PC-3 (cell line): ENCODE measurements around the gene DNLZ. TPM values are rescaled to one million over a fixed set of nuclear protein-coding genes. Genes with fewer than 3 reads are reported as not detected.

ENCODE experiments used
- ATAC-seq: fragments of 200-7000 bp; cut with Tn5 transposase; 2 replicates; pipeline ENCODE4 v1.9.1; 2020; ENCODE audit warnings: mild to moderate bottlenecking, moderate library complexity
- BruUV-seq: library from RNA; stranded (reverse); fragments of 400-500 nt; replicated peaks from 2 replicates; lab custom pipeline; 2021; lab: Mats Ljungman, UMichigan
- CTCF ChIA-PET: fragments of 300-600 bp; sonication (Branson Sonifier 250); formaldehyde crosslinking; loops from one replicate; lab custom pipeline; 2022; ENCODE audit warnings: antibody characterized with exemption; lab: Charles Lee
- POLR2A ChIA-PET: fragments of 300-600 bp; sonication (Branson Sonifier 250); formaldehyde crosslinking; loops from one replicate; lab custom pipeline; 2022; ENCODE audit warnings: antibody characterized with exemption; ENCODE audit not compliant: unreplicated experiment; lab: Charles Lee
- DNase-seq: peaks from one replicate; pipeline ENCODE4 v3.0.0-alpha.2; 2015
- H2AFZ ChIP-seq: fragments of 300-600 bp; sonication (generic); 2 replicates; pipeline ENCODE4 v1.6.0; 2016; ENCODE audit warnings: antibody characterized with exemption, low read length
- H3F3A ChIP-seq: fragments of 300-600 bp; sonication (generic); one replicate; pipeline ENCODE4 v1.6.0; 2017; ENCODE audit warnings: antibody characterized with exemption, low read length, control low read depth, mild to moderate bottlenecking; ENCODE audit not compliant: unreplicated experiment
- H3K27ac ChIP-seq: fragments of 300-600 bp; sonication (generic); 2 replicates; pipeline ENCODE4 v1.5.1; 2016; ENCODE audit warnings: mild to moderate bottlenecking, low read length
- H3K27me3 ChIP-seq: fragments of 300-600 bp; sonication (generic); 2 replicates; pipeline ENCODE4 v1.6.1; 2016; ENCODE audit warnings: low read length, mixed read lengths
- H3K36me3 ChIP-seq: fragments of 300-600 bp; sonication (generic); 2 replicates; pipeline ENCODE4 v1.6.1; 2016; ENCODE audit warnings: low read depth, mixed run types, low read length, mixed read lengths
- H3K4me1 ChIP-seq: fragments of 300-600 bp; sonication (generic); 2 replicates; pipeline ENCODE4 v1.5.1; 2016; ENCODE audit warnings: low read length; ENCODE audit not compliant: insufficient read depth
- H3K4me2 ChIP-seq: fragments of 300-600 bp; sonication (generic); 2 replicates; pipeline ENCODE4 v1.6.0; 2016; ENCODE audit warnings: low read length
- H3K4me3 ChIP-seq: fragments of 300-600 bp; sonication (generic); 2 replicates; pipeline ENCODE4 v1.5.1; 2016; ENCODE audit warnings: mild to moderate bottlenecking, low read length, mixed read lengths
- H3K79me2 ChIP-seq: fragments of 300-600 bp; sonication (generic); 2 replicates; pipeline ENCODE4 v1.6.1; 2017; ENCODE audit warnings: low read length, mixed read lengths
- H3K9ac ChIP-seq: fragments of 300-600 bp; sonication (generic); 2 replicates; pipeline ENCODE4 v1.6.0; 2016; ENCODE audit warnings: mild to moderate bottlenecking, low read length
- H3K9me2 ChIP-seq: fragments of 300-600 bp; sonication (generic); replicated peaks from 2 replicates; pipeline ENCODE4 v1.6.1; 2016; ENCODE audit warnings: mixed run types, low read length, mixed read lengths
- H3K9me3 ChIP-seq: fragments of 300-600 bp; sonication (generic); 2 replicates; pipeline ENCODE4 v1.6.1; 2016; ENCODE audit warnings: low read length, mixed read lengths
- H4K20me1 ChIP-seq: fragments of 300-600 bp; sonication (generic); 2 replicates; pipeline ENCODE4 v1.6.1; 2016; ENCODE audit warnings: low read length, mixed read lengths
- EZH2 ChIP-seq: fragments of 300-600 bp; sonication (generic); IDR thresholded peaks from one replicate; pipeline ENCODE4 v1.6.1; 2017; ENCODE audit warnings: antibody characterized with exemption, mild to moderate bottlenecking, low read length; ENCODE audit not compliant: unreplicated experiment
- EZH2phosphoT487 ChIP-seq: fragments of 300-600 bp; sonication (generic); IDR thresholded peaks from 2 replicates; pipeline ENCODE4 v1.6.1; 2018; ENCODE audit warnings: mild to moderate bottlenecking, antibody characterized with exemption, low read length, borderline replicate concordance
- intact Hi-C: fragments of 100-400 bp; cut with micrococcal nuclease; formaldehyde crosslinking; loops from 2 replicates; pipeline ENCODE4 v1.9.0; 2023
- total RNA-seq: library from RNA; depleted of rRNA; stranded (reverse); fragments of >200 nt; gene quantifications from 2 replicates; pipeline ENCODE4 v1.2.3, GENCODE V29; 2014; rRNA removed
- TF ChIP-seq, protein P1 (sequence below): fragments of 300-600 bp; sonication (generic); conservative IDR thresholded peaks from 2 replicates; pipeline ENCODE4 v1.5.1; 2017; ENCODE audit warnings: antibody characterized with exemption, low read depth, mild to moderate bottlenecking, low read length

The DNLZ gene
- total RNA-seq, 1 experiment from 2014 or later, result 51.4 TPM

DNA sequence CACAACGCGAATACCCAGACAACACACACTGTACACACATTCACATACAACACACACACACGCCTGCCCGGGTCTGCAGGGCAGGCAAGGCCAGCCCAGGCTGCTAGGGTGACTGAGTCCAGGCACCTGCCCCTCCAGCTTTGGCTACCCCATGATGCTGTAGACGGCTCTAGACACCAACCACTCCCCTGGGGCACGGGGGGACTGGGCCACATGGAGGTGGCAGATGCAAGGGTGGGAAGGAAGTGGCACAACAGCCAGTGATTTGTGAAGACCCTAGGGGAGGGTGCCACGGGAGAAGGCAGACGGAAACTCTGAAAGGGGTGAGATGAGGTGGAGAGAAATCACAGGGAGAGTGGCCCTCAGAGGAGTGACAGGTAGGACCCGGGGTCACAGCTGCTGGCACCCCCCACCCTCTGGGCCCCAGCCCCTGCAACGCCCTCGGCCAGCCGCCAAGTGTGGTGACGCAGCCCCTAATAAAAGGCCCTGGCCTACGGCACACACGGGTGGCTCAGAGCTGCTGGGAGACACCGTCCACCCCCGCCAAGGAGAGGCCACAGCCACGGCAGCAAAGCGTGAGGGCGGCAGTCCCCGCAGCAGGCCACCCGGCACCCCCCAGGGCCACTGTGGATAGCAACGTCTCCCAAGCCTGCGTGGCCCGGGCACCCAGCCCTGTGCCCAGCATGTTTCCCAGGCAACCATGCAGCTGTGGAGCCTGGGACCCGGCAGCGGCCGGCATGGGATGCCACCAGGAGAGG lies 53.1 kb downstream of the DNLZ start:
- BruUV-seq, result no TSS peak

DNA sequence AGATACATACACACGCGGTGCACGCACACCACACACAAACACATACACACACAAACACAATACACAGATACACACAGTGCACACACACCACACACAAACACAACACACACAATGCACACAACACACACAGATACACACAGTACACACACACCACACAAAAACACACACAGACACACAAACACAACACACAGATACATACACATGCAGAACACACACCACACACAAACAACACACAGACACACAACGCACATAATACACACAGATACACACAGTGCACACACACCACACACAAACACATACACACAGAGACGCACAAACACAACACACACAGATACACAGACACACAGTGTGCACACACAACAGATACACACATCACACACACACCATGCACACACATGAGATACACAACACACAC lies 53.7 kb downstream of the DNLZ start:
- TF ChIP-seq, protein P1, sequence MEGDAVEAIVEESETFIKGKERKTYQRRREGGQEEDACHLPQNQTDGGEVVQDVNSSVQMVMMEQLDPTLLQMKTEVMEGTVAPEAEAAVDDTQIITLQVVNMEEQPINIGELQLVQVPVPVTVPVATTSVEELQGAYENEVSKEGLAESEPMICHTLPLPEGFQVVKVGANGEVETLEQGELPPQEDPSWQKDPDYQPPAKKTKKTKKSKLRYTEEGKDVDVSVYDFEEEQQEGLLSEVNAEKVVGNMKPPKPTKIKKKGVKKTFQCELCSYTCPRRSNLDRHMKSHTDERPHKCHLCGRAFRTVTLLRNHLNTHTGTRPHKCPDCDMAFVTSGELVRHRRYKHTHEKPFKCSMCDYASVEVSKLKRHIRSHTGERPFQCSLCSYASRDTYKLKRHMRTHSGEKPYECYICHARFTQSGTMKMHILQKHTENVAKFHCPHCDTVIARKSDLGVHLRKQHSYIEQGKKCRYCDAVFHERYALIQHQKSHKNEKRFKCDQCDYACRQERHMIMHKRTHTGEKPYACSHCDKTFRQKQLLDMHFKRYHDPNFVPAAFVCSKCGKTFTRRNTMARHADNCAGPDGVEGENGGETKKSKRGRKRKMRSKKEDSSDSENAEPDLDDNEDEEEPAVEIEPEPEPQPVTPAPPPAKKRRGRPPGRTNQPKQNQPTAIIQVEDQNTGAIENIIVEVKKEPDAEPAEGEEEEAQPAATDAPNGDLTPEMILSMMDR, result no peak
- TF ChIP-seq EZH2 (no peak), EZH2phosphoT487 (no peak)
- no peaks in the 10 kb centered on the region for H3K9me3 ChIP-seq

More for the DNA sequence above, 53.1 kb downstream of the DNLZ start:
- no peaks in the 10 kb centered on the region for H3K79me2 ChIP-seq
- no peaks in the 10 kb centered on the region for H4K20me1 ChIP-seq
- DNase-seq, result no peak
- H3K9me2 ChIP-seq, result no peaks in the 10 kb centered on the region
- H3K27ac ChIP-seq, result no peak overlapping the region
- no peak for ATAC-seq
- H3K36me3 ChIP-seq, result no peaks in the 10 kb centered on the region
- no peaks in the 10 kb centered on the region for H3F3A ChIP-seq
- no peaks in the 10 kb centered on the region for H3K4me1 ChIP-seq
- H2AFZ ChIP-seq, result no peak overlapping the region
- no peak for TF ChIP-seq EZH2
- TF ChIP-seq EZH2phosphoT487, result no peak
- TF ChIP-seq, protein P1, result no peak
- H3K4me3 ChIP-seq, result no peak overlapping the region
- no peaks in the 10 kb centered on the region for H3K9me3 ChIP-seq
- CTCF ChIA-PET, result no interaction called here
- intact Hi-C loops, result no loop called here
- H3K4me2 ChIP-seq, result no peak overlapping the region
- no peaks in the 10 kb centered on the region for H3K27me3 ChIP-seq
- POLR2A ChIA-PET, result no interaction called here
- H3K9ac ChIP-seq, result no peak overlapping the region

More for the DNA sequence above, 53.7 kb downstream of the DNLZ start:
- Histone ChIP-seq H3K36me3 (no peaks in the 10 kb centered on the region), H3K4me1 (no peaks in the 10 kb centered on the region), H3K9ac (no peak overlapping the region), H3K4me3 (no peak overlapping the region), H3F3A (no peaks in the 10 kb centered on the region), H3K4me2 (no peak overlapping the region), H3K27me3 (no peaks in the 10 kb centered on the region), H3K27ac (no peak overlapping the region), H4K20me1 (no peaks in the 10 kb centered on the region), H2AFZ (no peak overlapping the region), H3K79me2 (no peaks in the 10 kb centered on the region), H3K9me2 (no peaks in the 10 kb centered on the region)
- ATAC-seq, result no peak
- DNase-seq, result no peak
- POLR2A ChIA-PET, result no interaction called here
- CTCF ChIA-PET, result no interaction called here
- intact Hi-C loops, result no loop called here
- no TSS peak for BruUV-seq

Other genes starting within 250 kb of the DNLZ start
- 62.3 and 64.7 TPM in 2 replicates for gene TMEM250, start 244.9 kb downstream of the DNLZ start, total RNA-seq
- gene LHX3, start 158.6 kb downstream of the DNLZ start, total RNA-seq, result not detected in 2 replicates
- 9.9 and 10.7 TPM in 2 replicates for gene QSOX2, start 117.9 kb downstream of the DNLZ start, total RNA-seq
- 0.04 TPM in 1 of 2 replicates, not detected in the other for gene CCDC187, start 59.6 kb downstream of the DNLZ start, total RNA-seq
- gene GPSM1, start 36.2 kb downstream of the DNLZ start, total RNA-seq, result 26.9 and 27.8 TPM in 2 replicates
- 0.52 and 1.1 TPM in 2 replicates for gene CARD9, start 9.9 kb upstream of the DNLZ start, total RNA-seq
- 7.5 and 7.8 TPM in 2 replicates for gene SNAPC4, start 36.4 kb upstream of the DNLZ start, total RNA-seq
- gene ENTR1, start 46.9 kb upstream of the DNLZ start, total RNA-seq, result 32.3 and 38.3 TPM in 2 replicates
- gene PMPCA, start 46.9 kb upstream of the DNLZ start, total RNA-seq, result 44.3 and 54.9 TPM in 2 replicates
- 10.7 and 12.2 TPM in 2 replicates for gene INPP5E, start 76.1 kb upstream of the DNLZ start, total RNA-seq
- gene SEC16A, start 119.3 kb upstream of the DNLZ start, total RNA-seq, result 28.3 and 33.5 TPM in 2 replicates
- gene NOTCH1, start 182.3 kb upstream of the DNLZ start, total RNA-seq, result 14.3 and 20.8 TPM in 2 replicates